ENCODE data around the gene TPCN1.
A peak's percentile ranks its signal among the peaks of the same experiment; 100 is the strongest.
"Not testable (repeated sequence)": the region's sequence is repeated elsewhere in the genome, so short reads cannot be mapped to it uniquely, and the experiment has no call there.

The TPCN1 gene

GRCh38 chr12:113196990-113197389, 24.3 kb upstream of the TPCN1 start:
- peak; percentile 72 for DNase-seq (ENCODE audit: low read depth, low spot score)

- no peak for DNase-seq (ENCODE audit: low read depth, low spot score)
Observed at GRCh38 chr12:113197518-113198077, 23.7 kb upstream of the TPCN1 start.

GRCh38 chr12:113198296-113198695, 23.0 kb upstream of the TPCN1 start:
- DNase-seq (ENCODE audit: low read depth, low spot score), result no peak

GRCh38 chr12:113200021-113200797, 21.1 kb upstream of the TPCN1 start:
- no peak for DNase-seq (ENCODE audit: low read depth, low spot score)

GRCh38 chr12:113201187-113202177, 19.8 kb upstream of the TPCN1 start:
- no peak for DNase-seq (ENCODE audit: low read depth, low spot score)

GRCh38 chr12:113202300-113203075, 18.8 kb upstream of the TPCN1 start:
- no peak for DNase-seq (ENCODE audit: low read depth, low spot score)

GRCh38 chr12:113203852-113204760, 17.2 kb upstream of the TPCN1 start:
- no peak for DNase-seq (ENCODE audit: low read depth, low spot score)

- DNase-seq (ENCODE audit: low read depth, low spot score), result no peak
Observed at GRCh38 chr12:113204804-113205203, 16.5 kb upstream of the TPCN1 start.

- not testable (repeated sequence) for DNase-seq (ENCODE audit: low read depth, low spot score)
Observed at GRCh38 chr12:113206802-113207201, 14.5 kb upstream of the TPCN1 start.

GRCh38 chr12:113207613-113208040, 13.6 kb upstream of the TPCN1 start:
- DNase-seq (ENCODE audit: low read depth, low spot score), result no peak

- peak; percentile 69 for DNase-seq (ENCODE audit: low read depth, low spot score)
Observed at GRCh38 chr12:113208041-113208934, 13.0 kb upstream of the TPCN1 start.

GRCh38 chr12:113211160-113211559, 10.1 kb upstream of the TPCN1 start:
- DNase-seq (ENCODE audit: low read depth, low spot score), result no peak

- peak; percentile 59 for DNase-seq (ENCODE audit: low read depth, low spot score)
Observed at GRCh38 chr12:113214895-113215400, 6.3 kb upstream of the TPCN1 start.

GRCh38 chr12:113216027-113216426, 5.2 kb upstream of the TPCN1 start:
- DNase-seq (ENCODE audit: low read depth, low spot score), result no peak

GRCh38 chr12:113220593-113221180, 577 bp upstream of the TPCN1 start:
- no peak for DNase-seq (ENCODE audit: low read depth, low spot score)

- no peak for DNase-seq (ENCODE audit: low read depth, low spot score)
Observed at GRCh38 chr12:113221997-113222729, 899 bp downstream of the TPCN1 start.

GRCh38 chr12:113222730-113223531, 1.7 kb downstream of the TPCN1 start:
- DNase-seq (ENCODE audit: low read depth, low spot score), result no peak

All from ELF-1 (cell line).